Activated CD8-positive, alpha-beta memory T cell treated with anti-CD3 and anti-CD28 coated beads, Interleukin-2, amount 50 U/mL, for 24 hours (primary cell): ENCODE results near the gene STK31.
"Not testable (repeated sequence)": the region's sequence is repeated elsewhere in the genome, so short reads cannot be mapped to it uniquely, and the experiment has no call there.

ENCODE experiments used
- DNase-seq: peaks from one replicate; pipeline ENCODE4 v3.0.0-alpha.2; 2020; ENCODE audit errors: extremely low read depth

STK31 gene

DNA sequence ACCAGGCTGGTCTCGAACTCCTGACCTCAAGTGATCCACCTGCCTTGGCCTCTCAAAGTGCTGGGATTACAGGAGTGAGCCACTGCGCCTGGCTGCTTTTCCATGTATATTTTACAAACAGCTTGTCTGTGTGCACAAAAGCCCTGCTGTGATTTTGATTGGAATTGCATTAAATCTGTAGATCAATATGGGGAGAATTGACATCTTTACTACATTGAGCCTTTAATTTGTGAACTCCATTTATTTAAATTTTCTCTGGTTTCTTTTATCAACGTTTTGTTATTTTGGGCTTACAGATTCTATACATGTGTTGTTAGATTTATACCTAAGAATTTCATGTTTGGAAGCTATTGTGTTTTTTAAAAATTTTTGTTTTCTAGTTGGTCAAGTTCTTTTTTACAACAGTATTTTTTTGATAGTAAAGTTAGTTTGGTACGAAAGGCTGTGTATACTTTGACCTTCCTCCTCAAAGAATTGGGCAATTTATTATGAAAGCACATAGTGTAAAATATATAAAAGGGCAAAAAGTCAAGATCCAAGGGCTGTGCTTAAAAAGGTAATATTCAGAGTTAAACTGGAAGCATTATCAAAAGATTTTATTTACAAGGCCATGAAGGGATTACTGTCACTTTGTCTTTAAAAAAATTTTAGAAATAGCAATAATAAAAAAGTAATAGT lies 92.8 kb downstream of the STK31 start:
- DNase-seq: no peak

GRCh38 chr7:23804707-23805106 lies 94.7 kb downstream of the STK31 start:
- DNase-seq: no peak

DNA sequence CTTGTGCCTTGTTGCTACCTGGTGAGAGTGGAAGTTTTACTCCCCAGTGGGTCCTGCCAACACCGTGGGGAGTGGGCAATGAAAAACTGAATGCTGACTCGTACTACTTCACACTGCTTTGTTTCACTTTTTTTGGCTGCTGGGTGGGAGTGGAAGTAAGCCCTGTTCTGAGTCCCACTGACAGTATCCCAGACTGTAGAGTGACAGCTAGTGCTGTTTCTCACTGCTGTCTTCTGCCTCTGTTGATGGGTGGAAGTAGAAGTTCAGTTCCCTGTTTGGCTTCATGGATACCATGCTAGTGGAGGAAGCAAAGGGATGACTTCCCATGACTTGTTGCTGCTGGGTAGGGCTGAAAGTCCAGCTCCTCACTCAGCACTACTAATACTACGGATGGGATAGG lies 98.4 kb downstream of the STK31 start:
- no peak for DNase-seq

GRCh38 chr7:23810099-23810498 lies 100.1 kb downstream of the STK31 start:
- no peak for DNase-seq

DNA sequence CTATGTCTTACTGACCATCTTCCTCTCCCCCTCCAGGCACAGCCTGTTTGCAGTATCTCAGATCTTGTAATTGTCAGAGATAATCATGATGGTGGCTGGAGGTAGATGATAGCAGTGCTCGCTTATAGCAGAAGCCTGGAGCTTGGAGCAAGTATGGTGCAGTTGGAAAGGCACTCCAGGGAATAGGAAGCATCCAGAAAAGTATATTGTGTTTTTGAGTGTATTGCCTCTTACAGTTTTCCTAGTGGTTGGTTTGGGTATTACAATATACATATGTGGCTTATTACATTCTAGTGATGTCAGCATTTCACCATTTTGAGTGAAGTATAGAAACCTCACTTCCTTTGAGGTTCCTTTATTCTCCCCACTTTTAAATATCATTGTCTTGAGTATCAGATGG lies 101.5 kb downstream of the STK31 start:
- no peak for DNase-seq

GRCh38 chr7:23828125-23828524 lies 118.1 kb downstream of the STK31 start:
- not testable (repeated sequence) for DNase-seq

DNA sequence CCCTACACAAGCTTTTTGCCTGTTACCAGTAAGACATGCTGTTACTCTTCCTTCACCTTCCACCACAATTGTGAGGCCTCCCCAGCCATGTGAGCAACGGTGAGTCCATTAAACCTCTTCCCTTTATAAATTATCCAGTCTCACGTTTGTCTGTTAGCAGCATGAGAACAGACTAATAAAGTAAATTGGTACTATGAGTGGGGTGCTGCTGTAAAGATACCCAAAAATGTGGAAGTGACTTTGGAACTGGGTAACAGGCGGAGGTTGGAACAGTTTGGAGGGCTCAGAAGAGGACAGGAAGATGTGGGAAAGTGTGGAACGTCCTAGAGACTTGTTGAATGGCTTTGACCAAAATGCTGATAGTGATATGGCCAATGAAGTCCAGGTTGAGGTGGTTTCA lies 122.7 kb downstream of the STK31 start:
- DNase-seq: not testable (repeated sequence)

DNA sequence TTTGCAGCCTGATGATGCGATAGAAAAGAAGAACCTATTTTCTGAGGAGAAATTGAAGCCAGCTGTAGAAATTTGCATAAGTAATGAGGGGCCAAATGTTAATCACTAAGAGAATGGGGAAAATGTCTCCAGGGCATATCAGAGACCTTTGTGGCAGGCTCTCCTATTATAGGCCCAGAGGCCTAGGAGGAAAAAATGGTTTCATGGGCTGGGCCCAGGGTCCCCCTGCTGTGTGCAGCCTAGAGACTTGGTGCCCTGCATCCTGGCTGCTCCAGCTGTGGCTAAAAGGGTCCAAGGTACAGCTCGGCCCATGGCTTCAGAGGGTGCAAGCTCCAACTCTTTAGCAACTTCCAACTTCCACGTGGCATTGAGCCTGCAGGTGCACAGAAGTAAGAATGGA lies 123.4 kb downstream of the STK31 start:
- DNase-seq: no peak

DNA sequence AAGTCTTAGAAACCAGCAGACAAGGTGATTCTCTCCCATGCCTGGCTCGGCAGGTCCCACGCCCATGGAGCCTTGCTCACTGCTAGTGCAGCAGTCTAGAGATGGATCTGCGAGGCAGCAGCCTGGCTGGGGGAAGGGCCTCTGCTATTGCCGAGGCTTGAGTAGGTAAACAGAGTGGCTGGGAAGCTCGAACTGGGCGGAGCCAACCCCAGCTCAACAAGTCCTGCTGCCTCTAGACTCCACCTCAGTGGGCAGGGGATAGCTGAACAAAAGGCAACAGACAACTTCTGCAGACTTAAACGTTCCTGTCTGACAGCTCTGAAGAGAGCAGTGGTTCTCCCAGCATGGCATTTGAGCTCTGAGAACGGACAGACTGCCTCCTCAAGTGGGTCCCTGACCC lies 134.8 kb downstream of the STK31 start:
- not testable (repeated sequence) for DNase-seq

DNA sequence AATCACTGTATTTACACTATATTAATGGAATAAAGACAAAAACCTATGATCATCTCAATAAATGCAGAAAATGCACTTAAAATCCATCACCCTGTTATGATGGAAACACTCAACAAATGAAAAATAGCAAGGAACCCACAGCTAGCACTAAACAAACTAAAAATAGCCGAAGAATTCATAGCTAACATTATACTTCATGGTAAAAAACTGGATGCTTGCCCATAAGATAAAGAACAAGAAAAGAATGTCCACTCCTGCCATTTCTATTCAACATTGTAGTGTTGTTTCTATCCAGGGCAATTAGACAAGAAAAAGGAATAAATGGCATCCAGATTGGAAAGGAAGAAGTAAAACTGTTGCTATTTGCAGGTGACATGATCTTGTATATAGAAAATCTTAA lies 142.1 kb downstream of the STK31 start:
- no peak for DNase-seq

DNA sequence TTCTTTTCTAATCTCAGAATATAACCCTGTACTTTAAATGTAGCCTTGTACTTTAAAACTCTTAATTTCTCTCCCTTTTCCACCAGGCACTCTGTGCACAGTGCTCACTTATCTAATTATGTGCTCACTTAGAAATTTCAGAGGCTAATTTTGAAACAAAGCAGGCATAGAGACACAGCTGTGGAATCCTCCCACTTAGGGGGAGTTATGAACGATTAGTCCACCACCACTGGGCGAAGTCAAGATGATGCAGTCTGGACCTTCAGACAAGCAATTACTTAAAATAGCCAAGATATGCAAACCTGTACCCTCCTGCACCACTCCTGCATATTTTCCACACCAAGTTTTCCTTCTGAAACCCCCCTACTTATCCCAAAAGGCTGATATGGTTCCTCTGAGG lies 143.0 kb downstream of the STK31 start:
- DNase-seq: no peak

- DNase-seq: no peak
Observed at GRCh38 chr7:23863209-23863787, 153.3 kb downstream of the STK31 start.

DNA sequence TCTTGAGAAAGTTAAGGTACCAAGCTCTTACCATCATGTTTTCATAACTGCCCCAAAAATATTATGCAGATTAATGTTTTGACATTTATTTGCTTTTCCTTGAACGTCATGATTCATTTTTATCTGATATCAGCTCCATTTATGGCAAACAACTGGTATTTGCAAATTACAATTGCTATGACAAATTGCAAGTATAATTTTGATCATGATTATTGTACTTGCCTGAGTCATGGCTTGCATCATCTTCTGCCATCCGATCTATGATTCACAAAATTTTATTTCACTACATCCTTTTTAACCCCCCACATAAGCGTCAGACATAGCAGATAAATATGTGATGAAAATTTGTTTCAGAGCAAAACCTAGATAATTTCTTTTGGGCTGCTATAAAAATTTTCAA lies 155.0 kb downstream of the STK31 start:
- DNase-seq: no peak

- no peak for DNase-seq
Observed at GRCh38 chr7:23873306-23873705, 163.3 kb downstream of the STK31 start.

DNA sequence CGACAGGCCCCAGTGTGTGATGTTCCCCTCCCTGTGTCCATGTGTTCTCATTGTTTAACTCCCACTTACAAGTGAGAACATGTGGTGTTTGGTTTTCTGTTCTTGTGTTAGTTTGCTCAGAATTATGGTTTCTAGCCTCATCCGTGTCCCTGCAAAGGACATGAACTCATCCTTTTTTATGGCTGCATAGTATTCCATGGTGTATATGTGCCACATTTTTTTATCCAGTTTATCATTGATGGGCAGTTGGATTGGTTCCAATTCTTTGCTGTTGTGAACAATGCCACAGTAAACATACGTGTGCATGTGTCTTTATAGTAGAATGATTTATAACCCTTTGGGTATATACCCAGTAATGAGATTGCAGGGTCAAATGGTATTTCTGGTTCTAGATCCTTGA lies 166.5 kb downstream of the STK31 start:
- DNase-seq: not testable (repeated sequence)
